ENCODE data around the gene ZEB1. TPM values are rescaled to one million over a fixed set of nuclear protein-coding genes. Genes with fewer than 3 reads are reported as not detected.

Gene ZEB1
- polyA plus RNA-seq, 1 donor from 2014 or later: 18.0 TPM

DNA sequence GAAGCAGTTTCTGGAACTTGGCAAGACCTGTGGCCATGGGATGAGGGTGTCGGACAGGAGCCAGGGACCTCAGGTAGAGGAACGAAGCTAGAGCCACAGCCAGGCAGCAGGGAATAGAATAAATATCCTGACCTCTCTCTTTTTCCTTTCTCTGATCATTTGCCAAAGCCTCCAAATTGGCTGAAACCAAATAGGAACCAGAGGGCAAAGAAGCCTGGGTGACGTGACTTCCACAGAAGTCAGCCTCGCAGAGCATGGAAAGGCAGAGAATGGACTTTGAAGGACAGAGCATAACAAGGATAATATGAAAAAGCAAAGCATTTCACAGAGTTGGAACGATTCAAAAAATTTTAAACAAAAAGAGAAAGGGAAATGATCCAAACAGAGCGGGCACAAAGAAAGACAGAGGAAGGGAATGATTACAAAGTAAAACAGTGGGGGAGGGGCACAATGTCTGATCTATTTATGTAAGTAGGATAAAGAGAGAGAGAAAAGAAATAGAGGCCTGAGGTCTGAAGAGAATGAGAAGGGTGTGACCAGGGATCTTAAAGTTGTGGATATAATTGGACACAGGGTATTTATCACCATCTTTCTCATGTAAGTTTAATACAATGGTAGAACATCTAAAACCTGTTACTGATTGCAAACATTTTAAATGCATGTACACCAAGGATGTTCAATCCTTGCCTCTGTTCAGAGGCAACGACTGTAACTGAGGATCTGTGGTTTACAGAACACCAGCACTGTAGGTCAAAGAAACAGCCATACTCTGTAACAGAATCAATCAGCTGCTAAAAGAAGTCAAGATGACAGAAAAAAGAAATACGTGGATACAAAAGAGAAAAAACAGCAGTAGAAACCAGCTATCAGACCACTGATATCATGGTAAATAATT, 4.5 kb upstream of the ZEB1 start:
- Histone ChIP-seq H3K27ac (ENCODE audit: low read length) (no peak overlapping the region), H3K9ac (ENCODE audit: low read length) (no peak overlapping the region), H3K36me3 (ENCODE audit: insufficient read depth, low read length) (no peaks in the 10 kb centered on the region), H3K9me2 (ENCODE audit: insufficient read depth, low read length) (no peaks in the 10 kb centered on the region), H2AFZ (ENCODE audit: low read depth, low read length) (no peak overlapping the region), H3K4me2 (ENCODE audit: low read length) (no peak overlapping the region), H4K20me1 (ENCODE audit: insufficient read depth) (no peaks in the 10 kb centered on the region), H3K4me3 (ENCODE audit: low read length) (no peak overlapping the region), H3F3A (ENCODE audit: insufficient read depth, low read length, poor library complexity, severe bottlenecking) (no peaks in the 10 kb centered on the region), H3K27me3 (ENCODE audit: insufficient read depth, low read depth, low read length) (no peaks in the 10 kb centered on the region), H3K9me3 (ENCODE audit: low read length) (no peaks in the 10 kb centered on the region), H3K79me2 (replicated peaks; ENCODE audit: insufficient read depth, low read length) (peaks cover 4% of the 10 kb centered on the region)
- TF ChIP-seq RAD21 (conservative IDR thresholded peaks at IDR 0.05) (no peak), SMC3 (conservative IDR thresholded peaks at IDR 0.05; ENCODE audit: poor library complexity) (no peak), EP300 (conservative IDR thresholded peaks at IDR 0.05; ENCODE audit: poor library complexity, severe bottlenecking) (no peak)
- TF ChIP-seq, protein P1, sequence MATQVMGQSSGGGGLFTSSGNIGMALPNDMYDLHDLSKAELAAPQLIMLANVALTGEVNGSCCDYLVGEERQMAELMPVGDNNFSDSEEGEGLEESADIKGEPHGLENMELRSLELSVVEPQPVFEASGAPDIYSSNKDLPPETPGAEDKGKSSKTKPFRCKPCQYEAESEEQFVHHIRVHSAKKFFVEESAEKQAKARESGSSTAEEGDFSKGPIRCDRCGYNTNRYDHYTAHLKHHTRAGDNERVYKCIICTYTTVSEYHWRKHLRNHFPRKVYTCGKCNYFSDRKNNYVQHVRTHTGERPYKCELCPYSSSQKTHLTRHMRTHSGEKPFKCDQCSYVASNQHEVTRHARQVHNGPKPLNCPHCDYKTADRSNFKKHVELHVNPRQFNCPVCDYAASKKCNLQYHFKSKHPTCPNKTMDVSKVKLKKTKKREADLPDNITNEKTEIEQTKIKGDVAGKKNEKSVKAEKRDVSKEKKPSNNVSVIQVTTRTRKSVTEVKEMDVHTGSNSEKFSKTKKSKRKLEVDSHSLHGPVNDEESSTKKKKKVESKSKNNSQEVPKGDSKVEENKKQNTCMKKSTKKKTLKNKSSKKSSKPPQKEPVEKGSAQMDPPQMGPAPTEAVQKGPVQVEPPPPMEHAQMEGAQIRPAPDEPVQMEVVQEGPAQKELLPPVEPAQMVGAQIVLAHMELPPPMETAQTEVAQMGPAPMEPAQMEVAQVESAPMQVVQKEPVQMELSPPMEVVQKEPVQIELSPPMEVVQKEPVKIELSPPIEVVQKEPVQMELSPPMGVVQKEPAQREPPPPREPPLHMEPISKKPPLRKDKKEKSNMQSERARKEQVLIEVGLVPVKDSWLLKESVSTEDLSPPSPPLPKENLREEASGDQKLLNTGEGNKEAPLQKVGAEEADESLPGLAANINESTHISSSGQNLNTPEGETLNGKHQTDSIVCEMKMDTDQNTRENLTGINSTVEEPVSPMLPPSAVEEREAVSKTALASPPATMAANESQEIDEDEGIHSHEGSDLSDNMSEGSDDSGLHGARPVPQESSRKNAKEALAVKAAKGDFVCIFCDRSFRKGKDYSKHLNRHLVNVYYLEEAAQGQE (IDR thresholded peaks at IDR 0.05; ENCODE audit: borderline replicate concordance): no peak

GRCh38 chr10:31315453-31315852, 3.6 kb upstream of the ZEB1 start:
- Histone ChIP-seq H3K4me3 (ENCODE audit: low read length) (no peak overlapping the region), H3K79me2 (replicated peaks; ENCODE audit: insufficient read depth, low read length) (peaks cover 4% of the 10 kb centered on the region), H3K9me2 (ENCODE audit: insufficient read depth, low read length) (no peaks in the 10 kb centered on the region), H3K9me3 (ENCODE audit: low read length) (no peaks in the 10 kb centered on the region), H4K20me1 (ENCODE audit: insufficient read depth) (no peaks in the 10 kb centered on the region), H3K36me3 (ENCODE audit: insufficient read depth, low read length) (no peaks in the 10 kb centered on the region), H3K27me3 (ENCODE audit: insufficient read depth, low read depth, low read length) (no peaks in the 10 kb centered on the region), H2AFZ (ENCODE audit: low read depth, low read length) (no peak overlapping the region), H3K4me2 (ENCODE audit: low read length) (no peak overlapping the region), H3K27ac (ENCODE audit: low read length) (no peak overlapping the region), H3K9ac (ENCODE audit: low read length) (no peak overlapping the region), H3F3A (ENCODE audit: insufficient read depth, low read length, poor library complexity, severe bottlenecking) (no peaks in the 10 kb centered on the region)
- TF ChIP-seq POLR2AphosphoS5 (IDR thresholded peaks at IDR 0.05) (no peak), EP300 (conservative IDR thresholded peaks at IDR 0.05; ENCODE audit: poor library complexity, severe bottlenecking) (no peak), MXI1 (conservative IDR thresholded peaks at IDR 0.05; ENCODE audit: poor library complexity, severe bottlenecking) (no peak), SMC3 (conservative IDR thresholded peaks at IDR 0.05; ENCODE audit: poor library complexity) (no peak), TAF1 (IDR thresholded peaks at IDR 0.05; ENCODE audit: low read depth) (no peak), RAD21 (conservative IDR thresholded peaks at IDR 0.05) (no peak), EZH2 (IDR thresholded peaks at IDR 0.05; ENCODE audit: borderline replicate concordance, insufficient read depth, low read length, poor library complexity, severe bottlenecking) (no peak)
- TF ChIP-seq, protein P1 (IDR thresholded peaks at IDR 0.05; ENCODE audit: borderline replicate concordance): no peak
- TF ChIP-seq, protein P2, sequence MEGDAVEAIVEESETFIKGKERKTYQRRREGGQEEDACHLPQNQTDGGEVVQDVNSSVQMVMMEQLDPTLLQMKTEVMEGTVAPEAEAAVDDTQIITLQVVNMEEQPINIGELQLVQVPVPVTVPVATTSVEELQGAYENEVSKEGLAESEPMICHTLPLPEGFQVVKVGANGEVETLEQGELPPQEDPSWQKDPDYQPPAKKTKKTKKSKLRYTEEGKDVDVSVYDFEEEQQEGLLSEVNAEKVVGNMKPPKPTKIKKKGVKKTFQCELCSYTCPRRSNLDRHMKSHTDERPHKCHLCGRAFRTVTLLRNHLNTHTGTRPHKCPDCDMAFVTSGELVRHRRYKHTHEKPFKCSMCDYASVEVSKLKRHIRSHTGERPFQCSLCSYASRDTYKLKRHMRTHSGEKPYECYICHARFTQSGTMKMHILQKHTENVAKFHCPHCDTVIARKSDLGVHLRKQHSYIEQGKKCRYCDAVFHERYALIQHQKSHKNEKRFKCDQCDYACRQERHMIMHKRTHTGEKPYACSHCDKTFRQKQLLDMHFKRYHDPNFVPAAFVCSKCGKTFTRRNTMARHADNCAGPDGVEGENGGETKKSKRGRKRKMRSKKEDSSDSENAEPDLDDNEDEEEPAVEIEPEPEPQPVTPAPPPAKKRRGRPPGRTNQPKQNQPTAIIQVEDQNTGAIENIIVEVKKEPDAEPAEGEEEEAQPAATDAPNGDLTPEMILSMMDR (IDR thresholded peaks at IDR 0.05; ENCODE audit: poor library complexity, severe bottlenecking): no peak

Data from neural cell (in vitro differentiated cells).